GM04504 (cell line): ENCODE results near the gene DIRAS3.
"Not testable (repeated sequence)": the region's sequence is repeated elsewhere in the genome, so short reads cannot be mapped to it uniquely, and the experiment has no call there.

Source experiments
- DNase-seq: peaks from one replicate; pipeline ENCODE4 v3.0.0-alpha.2; 2012; ENCODE audit warnings: low read depth

The DIRAS3 gene

GRCh38 chr1:68049941-68050878 is at the start of gene DIRAS3:
Gene DIRAS3, minus strand, starts transcription at chr1:68050627. Its CDS starts 3,330 bp downstream, at chr1:68047297.
- peak; percentile 3 for DNase-seq

GRCh38 chr1:68093737-68094136 is 43.3 kb upstream of the DIRAS3 start:
- peak; percentile 5 for DNase-seq

GRCh38 chr1:68087184-68087583 is 36.8 kb upstream of the DIRAS3 start:
- no peak for DNase-seq

GRCh38 chr1:68085752-68086151 is 35.3 kb upstream of the DIRAS3 start:
- no peak for DNase-seq

GRCh38 chr1:68083686-68084085 is 33.3 kb upstream of the DIRAS3 start:
- DNase-seq = no peak

- no peak for DNase-seq
Measured at GRCh38 chr1:68081775-68082283, 31.4 kb upstream of the DIRAS3 start.

GRCh38 chr1:68078647-68079046 is 28.2 kb upstream of the DIRAS3 start:
- DNase-seq = no peak

GRCh38 chr1:68074472-68074871 is 24.0 kb upstream of the DIRAS3 start:
- peak; percentile 7 for DNase-seq

- DNase-seq = no peak
Measured at GRCh38 chr1:68065766-68066165, 15.3 kb upstream of the DIRAS3 start.

GRCh38 chr1:68058053-68058452 is 7.6 kb upstream of the DIRAS3 start:
- DNase-seq = not testable (repeated sequence)

- DNase-seq = no peak
Measured at GRCh38 chr1:68057564-68057963, 7.1 kb upstream of the DIRAS3 start.

- no peak for DNase-seq
Measured at GRCh38 chr1:68057050-68057449, 6.6 kb upstream of the DIRAS3 start.

GRCh38 chr1:68051475-68051874 is 1.0 kb upstream of the DIRAS3 start:
- peak; percentile 51 for DNase-seq

- no peak for DNase-seq
Measured at GRCh38 chr1:68047659-68048026, 2.8 kb downstream of the DIRAS3 start.

GRCh38 chr1:68046885-68047658 is 3.4 kb downstream of the DIRAS3 start:
- no peak for DNase-seq

GRCh38 chr1:68046423-68046822 is 4.0 kb downstream of the DIRAS3 start:
- DNase-seq = no peak

GRCh38 chr1:68045511-68046180 is 4.8 kb downstream of the DIRAS3 start:
- no peak for DNase-seq

- DNase-seq = no peak
Measured at GRCh38 chr1:68043443-68044090, 6.9 kb downstream of the DIRAS3 start.

GRCh38 chr1:68036946-68037345 is 13.5 kb downstream of the DIRAS3 start:
- DNase-seq = no peak

- DNase-seq = no peak
Measured at GRCh38 chr1:68029444-68029843, 21.0 kb downstream of the DIRAS3 start.

- DNase-seq = no peak
Measured at GRCh38 chr1:68028566-68028965, 21.9 kb downstream of the DIRAS3 start.
